T-helper 1 cell treated with Interleukin-12 subunit alpha and Interleukin-12 subunit beta and Interleukin-4 antibody, amounts not matched to agents 30 μg/mL and 1 μg/mL, for 36 hours (primary cell): ENCODE data around the gene NPTX2.
"Not testable (repeated sequence)": the region's sequence is repeated elsewhere in the genome, so short reads cannot be mapped to it uniquely, and the experiment has no call there.

Source experiments
- H3K27ac Mint-ChIP-seq: one replicate; pipeline ENCODE4 v1.8.0; 2021; ENCODE audit warnings: mild to moderate bottlenecking, mixed read lengths
- H3K27me3 Mint-ChIP-seq: one replicate; pipeline ENCODE4 v1.8.0; 2021; ENCODE audit warnings: low read depth, mixed read lengths
- H3K36me3 Mint-ChIP-seq: one replicate; pipeline ENCODE4 v1.8.0; 2021; ENCODE audit warnings: low read depth, mixed read lengths
- H3K4me1 Mint-ChIP-seq: one replicate; pipeline ENCODE4 v1.8.0; 2021; ENCODE audit warnings: low read depth, mixed read lengths
- H3K4me3 Mint-ChIP-seq: one replicate; pipeline ENCODE4 v1.8.0; 2021; ENCODE audit warnings: mild to moderate bottlenecking, moderate library complexity, mixed read lengths
- H3K9me3 Mint-ChIP-seq: one replicate; pipeline ENCODE4 v1.8.0; 2021; ENCODE audit warnings: mixed read lengths

The NPTX2 gene, protein sequence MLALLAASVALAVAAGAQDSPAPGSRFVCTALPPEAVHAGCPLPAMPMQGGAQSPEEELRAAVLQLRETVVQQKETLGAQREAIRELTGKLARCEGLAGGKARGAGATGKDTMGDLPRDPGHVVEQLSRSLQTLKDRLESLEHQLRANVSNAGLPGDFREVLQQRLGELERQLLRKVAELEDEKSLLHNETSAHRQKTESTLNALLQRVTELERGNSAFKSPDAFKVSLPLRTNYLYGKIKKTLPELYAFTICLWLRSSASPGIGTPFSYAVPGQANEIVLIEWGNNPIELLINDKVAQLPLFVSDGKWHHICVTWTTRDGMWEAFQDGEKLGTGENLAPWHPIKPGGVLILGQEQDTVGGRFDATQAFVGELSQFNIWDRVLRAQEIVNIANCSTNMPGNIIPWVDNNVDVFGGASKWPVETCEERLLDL

DNA sequence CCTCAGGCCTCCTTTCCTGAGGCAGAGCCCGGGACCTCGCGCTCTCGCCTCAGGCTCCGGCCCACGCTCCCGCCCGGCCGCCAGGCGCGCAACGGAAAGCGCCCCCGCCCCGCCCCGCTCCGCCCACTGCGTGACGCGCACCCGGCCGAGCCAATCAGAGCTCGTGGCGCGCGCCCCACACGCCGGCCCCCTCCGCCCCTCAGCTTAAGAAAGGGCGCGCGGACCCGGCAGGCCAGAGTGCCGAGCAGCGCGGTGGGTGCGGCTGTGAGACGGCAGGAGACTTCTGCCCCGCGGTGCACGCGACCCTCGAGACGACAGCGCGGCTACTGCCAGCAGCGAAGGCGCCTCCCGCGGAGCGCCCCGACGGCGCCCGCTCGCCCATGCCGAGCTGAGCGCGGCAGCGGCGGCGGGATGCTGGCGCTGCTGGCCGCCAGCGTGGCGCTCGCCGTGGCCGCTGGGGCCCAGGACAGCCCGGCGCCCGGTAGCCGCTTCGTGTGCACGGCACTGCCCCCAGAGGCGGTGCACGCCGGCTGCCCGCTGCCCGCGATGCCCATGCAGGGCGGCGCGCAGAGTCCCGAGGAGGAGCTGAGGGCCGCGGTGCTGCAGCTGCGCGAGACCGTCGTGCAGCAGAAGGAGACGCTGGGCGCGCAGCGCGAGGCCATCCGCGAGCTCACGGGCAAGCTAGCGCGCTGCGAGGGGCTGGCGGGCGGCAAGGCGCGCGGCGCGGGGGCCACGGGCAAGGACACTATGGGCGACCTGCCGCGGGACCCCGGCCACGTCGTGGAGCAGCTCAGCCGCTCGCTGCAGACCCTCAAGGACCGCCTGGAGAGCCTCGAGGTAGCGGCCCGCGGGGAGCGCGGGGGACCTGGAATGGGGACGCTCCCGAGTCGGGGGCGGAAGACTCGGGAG lies at the start of gene NPTX2:
NPTX2 (plus strand) TSS at position 235 of the 909 bp plus-strand sequence; CDS start at position 412, 177 bp downstream.
- H3K4me1 Mint-ChIP-seq, result no peaks in the 10 kb centered on the region
- H3K9me3 Mint-ChIP-seq, result no peaks in the 10 kb centered on the region
- H3K27ac Mint-ChIP-seq, result no peak within 1 kb of the TSS
- peaks cover 37% of the 10 kb centered on the region for H3K27me3 Mint-ChIP-seq
- H3K4me3 Mint-ChIP-seq, result no peak within 1 kb of the TSS
- no peaks in the 10 kb centered on the region for H3K36me3 Mint-ChIP-seq

DNA sequence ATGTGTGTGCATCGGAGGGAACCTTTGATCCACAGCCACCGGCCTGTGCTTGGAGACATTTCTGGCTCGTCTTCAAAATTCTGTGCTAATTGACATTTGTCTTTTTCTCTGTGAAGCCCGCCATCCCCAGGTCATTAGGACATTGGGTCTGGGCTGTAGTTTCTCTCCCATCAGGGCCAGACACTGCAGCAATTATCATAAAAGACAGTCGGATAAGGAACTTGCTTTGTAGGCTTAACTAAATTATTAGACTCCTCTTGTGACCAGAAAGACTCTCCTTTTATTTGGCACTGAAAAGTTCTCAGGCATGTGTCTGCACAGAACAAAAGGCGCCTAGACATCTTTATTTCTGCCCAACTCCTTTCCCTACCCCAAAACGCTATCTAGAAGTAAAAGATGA lies 49.1 kb upstream of the NPTX2 start:
- no peaks in the 10 kb centered on the region for H3K36me3 Mint-ChIP-seq
- no peaks in the 10 kb centered on the region for H3K4me1 Mint-ChIP-seq
- H3K9me3 Mint-ChIP-seq, result peaks cover 14% of the 10 kb centered on the region
- no peak overlapping the region for H3K4me3 Mint-ChIP-seq
- no peak overlapping the region for H3K27ac Mint-ChIP-seq
- H3K27me3 Mint-ChIP-seq, result no peaks in the 10 kb centered on the region

DNA sequence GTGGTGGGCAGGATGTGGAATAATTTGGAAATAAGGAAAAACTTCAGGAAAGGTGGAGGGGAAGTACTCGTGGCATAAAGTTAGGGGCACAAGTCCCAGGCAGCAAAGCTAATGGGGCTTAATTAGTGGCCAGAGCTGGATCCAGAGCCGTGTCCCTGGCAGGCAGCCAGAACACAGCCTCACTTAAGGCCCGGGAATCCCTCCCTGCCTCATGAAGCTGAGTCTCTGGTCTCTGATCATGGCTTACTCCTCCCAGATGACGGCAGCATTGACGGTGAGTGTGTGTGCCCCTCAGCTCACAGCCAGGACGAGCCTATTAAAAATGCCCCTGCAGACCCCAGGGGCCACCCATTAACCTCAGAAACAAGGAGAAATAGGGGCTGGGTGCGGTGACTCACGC lies 48.2 kb upstream of the NPTX2 start:
- no peak overlapping the region for H3K4me3 Mint-ChIP-seq
- H3K4me1 Mint-ChIP-seq, result no peaks in the 10 kb centered on the region
- peaks cover 15% of the 10 kb centered on the region for H3K9me3 Mint-ChIP-seq
- no peaks in the 10 kb centered on the region for H3K36me3 Mint-ChIP-seq
- no peak overlapping the region for H3K27ac Mint-ChIP-seq
- H3K27me3 Mint-ChIP-seq, result no peaks in the 10 kb centered on the region

DNA sequence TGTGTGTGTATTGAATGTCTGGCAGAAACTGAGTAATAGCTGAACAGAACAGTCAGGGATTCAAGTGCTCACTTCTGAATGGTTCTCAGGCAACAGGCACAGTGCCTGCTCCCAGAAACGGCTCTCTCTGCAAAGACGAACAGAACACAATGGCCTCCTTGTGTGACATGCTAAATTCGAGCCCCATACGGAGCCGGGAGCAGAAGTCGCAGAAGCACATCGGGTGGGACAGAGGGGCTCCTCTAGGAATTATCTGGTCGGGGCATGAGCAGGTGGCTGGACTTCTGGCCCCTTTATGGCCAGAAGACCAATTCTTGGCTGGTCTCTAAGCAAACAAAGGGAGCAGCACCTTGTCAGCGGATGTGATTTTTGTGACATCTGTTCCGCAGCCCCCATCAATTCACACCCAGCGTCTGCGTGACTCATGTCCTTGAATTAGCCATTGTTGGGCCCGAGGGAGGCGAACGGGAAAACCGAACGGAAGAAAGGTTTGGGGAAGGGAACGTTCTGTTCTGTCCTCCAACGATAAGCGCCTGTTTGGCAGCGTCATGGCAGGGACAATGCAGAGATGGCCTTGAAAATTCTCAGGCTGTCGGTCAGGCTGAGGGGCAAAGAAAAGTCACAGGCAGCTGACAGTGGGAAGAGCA lies 47.3 kb upstream of the NPTX2 start:
- Mint-ChIP-seq H3K27me3 (no peaks in the 10 kb centered on the region), H3K4me1 (no peaks in the 10 kb centered on the region), H3K36me3 (no peaks in the 10 kb centered on the region), H3K9me3 (peaks cover 16% of the 10 kb centered on the region), H3K27ac (no peak overlapping the region), H3K4me3 (no peak overlapping the region)

DNA sequence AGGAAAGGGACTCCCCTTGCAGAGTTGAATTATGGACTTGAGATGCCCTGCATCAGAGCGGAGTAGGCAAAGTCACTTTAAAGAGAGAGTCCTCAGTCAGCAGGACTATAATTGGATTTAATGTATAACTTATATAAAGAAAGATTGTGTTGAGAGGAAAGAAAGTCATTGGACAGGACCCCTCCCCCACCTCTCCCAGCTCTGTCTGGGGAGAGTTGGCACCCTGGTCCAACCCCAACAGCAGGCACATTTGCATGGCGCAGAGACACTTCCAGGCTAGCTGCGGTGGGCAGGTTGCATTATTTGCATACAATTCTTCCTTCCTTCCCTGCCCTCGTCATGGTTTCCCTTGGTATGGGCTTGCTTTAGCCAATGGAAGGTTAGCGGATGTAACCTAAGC lies 46.1 kb upstream of the NPTX2 start:
- no peak overlapping the region for H3K4me3 Mint-ChIP-seq
- no peaks in the 10 kb centered on the region for H3K27me3 Mint-ChIP-seq
- H3K36me3 Mint-ChIP-seq, result no peaks in the 10 kb centered on the region
- H3K27ac Mint-ChIP-seq, result no peak overlapping the region
- peaks cover 20% of the 10 kb centered on the region for H3K9me3 Mint-ChIP-seq
- no peaks in the 10 kb centered on the region for H3K4me1 Mint-ChIP-seq

DNA sequence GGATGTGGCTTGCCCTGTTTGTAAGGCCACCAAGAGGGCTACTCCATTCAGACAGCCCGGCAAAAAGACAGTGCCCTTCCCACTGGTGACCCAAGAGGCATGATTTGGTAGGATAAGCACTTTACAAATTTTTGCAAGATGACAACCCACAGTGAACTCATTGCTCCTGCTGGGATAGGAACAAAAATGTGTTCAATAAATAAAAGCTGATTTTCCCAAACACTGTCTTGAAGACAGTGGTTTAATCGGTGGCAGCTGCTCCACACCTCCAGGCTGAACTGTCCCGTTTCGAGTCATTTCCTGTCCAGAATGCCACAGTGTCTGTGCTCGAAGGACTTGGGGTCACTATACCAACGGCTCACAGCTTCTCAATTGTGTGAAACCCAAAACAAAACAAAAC lies 45.1 kb upstream of the NPTX2 start:
- peaks cover 25% of the 10 kb centered on the region for H3K9me3 Mint-ChIP-seq
- H3K36me3 Mint-ChIP-seq, result no peaks in the 10 kb centered on the region
- no peak overlapping the region for H3K4me3 Mint-ChIP-seq
- no peaks in the 10 kb centered on the region for H3K27me3 Mint-ChIP-seq
- no peaks in the 10 kb centered on the region for H3K4me1 Mint-ChIP-seq
- H3K27ac Mint-ChIP-seq, result no peak overlapping the region

DNA sequence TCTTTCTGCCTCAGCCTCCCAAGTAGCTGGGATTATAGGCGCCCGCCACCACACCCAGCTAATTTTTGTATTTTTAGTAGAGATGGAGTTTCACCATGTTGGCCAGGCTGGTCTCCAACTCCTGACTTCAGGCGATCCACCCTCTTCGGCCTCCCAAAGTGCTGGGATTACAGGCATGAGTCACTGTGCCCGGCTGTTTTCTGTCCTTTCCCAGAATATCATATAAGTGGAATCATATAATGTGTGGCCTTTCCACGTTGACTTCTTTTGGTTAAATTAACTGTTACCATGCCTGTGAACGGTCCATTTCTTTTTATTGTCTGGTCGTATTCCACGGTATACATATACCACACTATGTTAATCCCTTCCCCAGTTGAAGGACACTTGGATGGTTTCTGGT lies 44.4 kb upstream of the NPTX2 start:
- peaks cover 27% of the 10 kb centered on the region for H3K9me3 Mint-ChIP-seq
- H3K27me3 Mint-ChIP-seq, result not testable (repeated sequence)

DNA sequence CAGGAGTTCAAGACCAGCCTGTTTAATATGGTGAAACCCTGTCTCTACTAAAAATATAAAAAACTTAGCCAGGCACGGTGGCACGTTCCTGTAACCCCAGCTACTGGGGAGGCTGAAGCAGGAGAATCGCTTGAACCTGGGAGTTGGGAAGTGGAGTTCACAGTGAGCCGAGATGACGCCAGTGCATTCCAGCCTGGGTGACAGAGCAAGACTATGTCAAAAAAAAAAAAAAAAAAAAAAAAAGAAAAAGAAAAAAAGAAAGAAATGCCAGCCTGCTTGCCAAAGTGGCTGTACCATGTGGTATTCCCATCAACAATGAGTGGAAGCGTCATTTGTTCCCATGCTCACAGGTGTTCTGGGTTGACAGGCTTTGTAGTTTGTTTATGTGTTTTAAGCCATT lies 43.3 kb upstream of the NPTX2 start:
- Mint-ChIP-seq H3K27me3 (no peaks in the 10 kb centered on the region), H3K4me3 (no peak overlapping the region), H3K36me3 (no peaks in the 10 kb centered on the region), H3K4me1 (no peaks in the 10 kb centered on the region), H3K27ac (no peak overlapping the region), H3K9me3 (peaks cover 32% of the 10 kb centered on the region)

More for the DNA sequence above, 44.4 kb upstream of the NPTX2 start:
- not testable (repeated sequence) for H3K27ac Mint-ChIP-seq, H3K4me1 Mint-ChIP-seq, H3K4me3 Mint-ChIP-seq, H3K36me3 Mint-ChIP-seq

DNA sequence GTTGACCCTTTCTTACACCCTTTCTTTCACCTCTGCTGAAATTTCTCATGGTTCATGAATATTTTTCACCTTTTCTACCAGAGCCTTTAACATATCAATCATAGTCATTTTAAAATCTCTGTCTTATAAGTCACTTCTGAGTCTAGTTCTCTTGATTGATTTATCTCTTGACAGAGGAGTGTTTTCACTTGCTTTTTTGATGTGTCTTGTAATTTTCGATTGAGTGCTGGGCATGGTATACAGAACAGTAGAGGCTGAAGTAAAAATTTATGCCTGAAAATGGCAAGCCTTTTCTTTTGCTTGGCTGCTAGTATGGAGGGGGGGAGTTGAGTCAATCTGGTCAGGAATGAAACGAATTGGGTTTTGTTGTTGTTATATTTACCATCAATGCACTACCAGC lies 41.2 kb upstream of the NPTX2 start:
- Mint-ChIP-seq H3K4me3 (no peak overlapping the region), H3K27ac (no peak overlapping the region), H3K27me3 (no peaks in the 10 kb centered on the region), H3K9me3 (peaks cover 32% of the 10 kb centered on the region), H3K4me1 (no peaks in the 10 kb centered on the region), H3K36me3 (no peaks in the 10 kb centered on the region)

DNA sequence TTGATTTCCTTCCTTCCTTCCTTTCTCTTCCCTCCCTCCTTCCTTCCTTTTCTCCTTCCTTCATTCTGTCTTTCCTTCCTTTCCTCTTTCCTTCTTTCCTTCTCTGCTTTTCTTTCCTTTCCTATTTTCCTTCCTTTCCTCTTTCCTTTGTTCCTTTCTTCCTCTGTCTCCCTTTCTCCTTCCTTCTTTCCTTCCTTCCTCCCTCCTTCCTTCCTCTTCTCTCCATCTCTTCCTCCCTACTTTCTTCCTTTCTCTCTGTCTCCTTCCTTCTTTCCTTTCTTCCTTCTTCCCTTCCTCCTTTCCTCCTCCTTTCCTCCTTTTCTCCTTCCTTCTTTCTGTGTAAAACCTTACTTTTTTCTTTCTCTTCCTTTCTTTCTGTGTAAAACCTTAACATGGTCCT lies 32.3 kb upstream of the NPTX2 start:
- no peak overlapping the region for H3K27ac Mint-ChIP-seq
- no peaks in the 10 kb centered on the region for H3K27me3 Mint-ChIP-seq
- H3K4me3 Mint-ChIP-seq, result no peak overlapping the region
- H3K4me1 Mint-ChIP-seq, result no peaks in the 10 kb centered on the region
- no peaks in the 10 kb centered on the region for H3K9me3 Mint-ChIP-seq
- no peaks in the 10 kb centered on the region for H3K36me3 Mint-ChIP-seq

DNA sequence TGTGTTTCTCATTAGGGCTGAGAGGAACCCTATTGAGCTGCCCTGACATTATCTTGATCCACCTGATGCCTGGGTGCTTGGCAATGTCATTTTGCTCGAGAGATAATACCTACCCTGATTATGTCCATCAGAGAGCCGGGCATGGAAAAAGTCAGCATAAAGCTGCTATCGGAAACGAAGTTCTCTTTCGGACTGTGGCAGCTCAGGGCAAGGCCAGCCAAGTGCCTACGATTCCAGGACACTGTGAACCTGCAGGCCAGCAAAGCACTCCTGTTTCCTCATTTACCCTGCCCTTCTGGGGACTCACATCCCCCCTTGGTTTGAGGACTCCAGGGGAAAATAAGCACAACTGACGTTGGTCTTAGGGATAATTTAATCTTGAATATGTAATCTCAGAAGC lies 25.2 kb upstream of the NPTX2 start:
- H3K4me1 Mint-ChIP-seq, result no peaks in the 10 kb centered on the region

DNA sequence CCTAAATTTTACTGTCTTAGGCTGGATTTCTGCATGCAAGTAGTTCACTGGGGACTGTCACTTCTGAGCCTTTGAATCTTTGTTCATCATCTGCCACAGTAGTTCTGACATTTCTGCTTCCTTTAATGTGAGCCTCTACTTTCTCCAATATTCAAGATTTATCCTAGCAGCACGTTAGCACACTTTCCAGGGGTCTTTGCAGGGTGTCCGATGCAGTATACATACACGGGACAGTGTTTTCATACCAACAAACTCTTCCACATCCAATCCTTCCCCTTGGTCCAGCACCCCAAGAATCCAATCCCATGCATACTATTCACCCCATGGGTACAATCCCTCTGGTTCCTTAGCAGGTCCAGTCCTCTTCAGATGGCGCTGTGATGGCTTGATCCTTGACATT lies 22.7 kb upstream of the NPTX2 start:
- no peaks in the 10 kb centered on the region for H3K27me3 Mint-ChIP-seq
- H3K9me3 Mint-ChIP-seq, result no peaks in the 10 kb centered on the region
- no peaks in the 10 kb centered on the region for H3K36me3 Mint-ChIP-seq
- H3K4me1 Mint-ChIP-seq, result no peaks in the 10 kb centered on the region
- no peak overlapping the region for H3K4me3 Mint-ChIP-seq
- no peak overlapping the region for H3K27ac Mint-ChIP-seq

More for the DNA sequence above, 25.2 kb upstream of the NPTX2 start:
- no peaks in the 10 kb centered on the region for H3K27me3 Mint-ChIP-seq
- H3K36me3 Mint-ChIP-seq, result no peaks in the 10 kb centered on the region
- no peaks in the 10 kb centered on the region for H3K9me3 Mint-ChIP-seq
- no peak overlapping the region for H3K27ac Mint-ChIP-seq
- no peak overlapping the region for H3K4me3 Mint-ChIP-seq

DNA sequence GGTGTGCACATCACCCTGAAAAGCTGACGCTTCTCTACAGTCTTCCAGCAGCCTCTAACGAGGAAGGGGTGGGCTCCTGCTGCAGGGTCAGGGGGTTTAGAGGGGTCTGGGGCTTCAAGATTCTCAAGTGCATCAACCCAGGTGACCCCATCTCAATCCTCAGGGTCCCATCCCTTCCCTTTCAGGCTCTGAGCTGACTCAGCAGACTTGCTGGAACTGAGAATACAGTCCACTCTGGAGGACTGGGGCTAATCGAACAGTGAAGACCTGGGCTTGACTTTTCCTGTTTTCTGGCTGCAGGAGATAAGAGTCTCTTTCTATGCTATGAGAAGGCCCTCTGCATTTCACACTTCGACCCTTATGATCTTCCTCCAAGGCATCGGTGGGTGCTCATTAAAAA lies 22.3 kb upstream of the NPTX2 start:
- Mint-ChIP-seq H3K36me3 (no peaks in the 10 kb centered on the region), H3K4me3 (no peak overlapping the region), H3K9me3 (no peaks in the 10 kb centered on the region), H3K27ac (no peak overlapping the region), H3K4me1 (no peaks in the 10 kb centered on the region), H3K27me3 (no peaks in the 10 kb centered on the region)

DNA sequence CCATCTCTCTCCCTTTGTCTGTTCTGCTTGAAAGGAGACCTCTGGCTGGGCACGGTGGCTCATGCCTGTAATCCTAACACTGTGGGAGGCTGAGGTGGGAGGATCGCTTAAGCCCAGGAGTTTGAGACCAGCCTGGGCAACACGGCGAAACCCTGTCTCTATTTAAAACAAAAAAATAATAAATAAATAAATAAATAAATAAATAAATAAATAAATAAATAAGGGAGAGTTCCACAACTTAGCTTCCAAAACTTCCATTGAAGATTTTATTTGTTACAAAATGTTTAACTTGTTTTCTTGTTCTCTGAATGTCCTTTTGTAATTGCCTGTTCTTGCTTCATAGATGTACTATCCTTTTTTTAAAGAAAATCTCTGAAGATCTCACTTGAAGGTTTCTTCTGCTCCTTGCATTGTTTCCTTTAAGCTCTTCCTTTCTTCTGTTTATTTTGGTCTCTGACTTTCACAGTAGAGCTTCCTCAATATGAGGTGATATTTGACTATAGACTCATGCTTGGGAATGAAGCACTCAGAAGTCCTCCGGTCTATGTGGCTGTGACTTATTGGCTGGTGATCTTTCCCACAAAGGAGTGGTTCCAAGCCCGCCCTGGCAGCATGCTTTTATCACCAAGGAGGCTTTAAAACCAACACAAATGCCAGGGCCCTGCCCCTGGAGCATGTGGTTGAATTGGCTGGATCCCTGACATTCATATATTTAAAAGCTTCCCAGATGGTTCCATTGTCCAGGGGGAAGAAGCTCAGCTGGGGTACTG lies 18.1 kb upstream of the NPTX2 start:
- Mint-ChIP-seq H3K9me3 (no peaks in the 10 kb centered on the region), H3K36me3 (no peaks in the 10 kb centered on the region), H3K27me3 (no peaks in the 10 kb centered on the region), H3K4me3 (no peak overlapping the region), H3K4me1 (no peaks in the 10 kb centered on the region), H3K27ac (no peak overlapping the region)
